Lower leg skin (tissue), 3 donors: ENCODE data around the gene PNLIPRP1.

Experiments used
- CTCF ChIP-seq, 3 donors: fragments of 450-650 bp; IDR thresholded peaks; one replicate each; pipeline ENCODE4 v1.5.1; 2016; ENCODE audit warnings: antibody characterized with exemption in 3 of 3, mild to moderate bottlenecking in 3 of 3, moderate library complexity in 2 of 3
- POLR2A ChIP-seq, 2 donors: fragments of 450-650 bp; IDR thresholded peaks; one replicate each; pipeline ENCODE4 v1.6.1; 2016 to 2017; ENCODE audit warnings: antibody characterized with exemption in 2 of 2, mild to moderate bottlenecking in 1 of 2, moderate library complexity in 1 of 2

GRCh38 chr10:116631871-116632295 lies 41.1 kb downstream of the PNLIPRP1 start:
- TF ChIP-seq POLR2A (IDR thresholded peaks at IDR 0.05) (no peak), CTCF (IDR thresholded peaks at IDR 0.05) (no peak)
